RPMI8226 (cell line): ENCODE measurements around the gene HOXB9.

ENCODE experiments used
- DNase-seq: peaks from one replicate; pipeline ENCODE4 v3.0.0-alpha.2; 2015

HOXB9 gene

DNA sequence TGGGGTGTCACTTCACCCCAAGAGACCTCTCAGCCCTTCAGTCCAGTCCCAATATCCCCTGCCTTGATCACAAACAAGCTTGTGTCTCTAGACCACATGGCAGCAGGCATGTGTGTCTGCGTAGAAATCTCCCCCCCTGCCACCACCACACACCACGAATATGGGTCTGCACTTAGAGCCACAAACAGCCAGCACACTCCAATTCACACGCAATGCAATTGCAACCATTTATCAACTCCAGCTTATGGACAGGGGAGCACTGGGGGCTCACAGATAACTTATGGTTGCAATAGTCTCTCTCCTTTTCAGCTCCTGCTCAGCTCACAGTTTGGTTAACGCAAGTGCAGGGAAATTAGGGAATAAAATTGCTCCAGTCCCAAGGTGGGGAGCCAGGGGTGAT is 2.6 kb downstream of the HOXB9 start:
- DNase-seq: no peak

GRCh38 chr17:48622857-48623256 is 3.3 kb downstream of the HOXB9 start:
- no peak for DNase-seq

GRCh38 chr17:48621410-48622392 is 4.5 kb downstream of the HOXB9 start:
- DNase-seq: no peak

DNA sequence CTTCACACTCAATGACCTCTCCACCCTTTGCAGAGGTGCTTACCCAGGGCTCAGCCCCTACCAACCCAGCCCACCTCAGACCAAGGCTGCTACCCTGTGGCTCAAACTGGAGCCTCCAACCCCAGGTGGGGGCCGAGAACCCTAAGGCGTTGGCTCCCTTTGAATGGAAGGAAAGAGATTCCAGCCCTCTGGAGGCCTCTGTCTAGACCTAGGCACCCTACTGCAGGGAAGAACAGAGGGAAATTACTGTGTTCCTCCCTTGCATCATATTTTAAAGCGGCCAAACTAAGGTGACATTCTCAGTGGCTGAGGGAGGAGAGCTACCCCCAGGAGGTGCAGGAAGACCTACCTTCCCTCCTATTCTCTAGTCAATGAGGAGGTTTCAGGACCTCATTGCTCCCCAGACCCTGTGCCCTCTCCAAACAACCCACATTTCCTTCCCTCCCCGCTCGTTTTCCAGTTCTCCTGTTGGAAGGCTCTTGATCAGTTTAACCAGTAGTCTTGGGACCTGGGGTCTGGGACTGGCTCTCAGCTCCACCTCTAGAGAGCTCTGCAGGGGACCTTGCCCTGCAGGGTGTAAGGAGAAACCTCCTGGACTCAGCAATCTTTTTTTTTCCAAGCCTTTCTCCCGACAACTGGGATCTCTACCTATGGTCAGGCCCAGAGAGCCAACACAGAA is 5.6 kb downstream of the HOXB9 start:
- no peak for DNase-seq

- no peak for DNase-seq
Measured at GRCh38 chr17:48619826-48620449, 6.2 kb downstream of the HOXB9 start.

DNA sequence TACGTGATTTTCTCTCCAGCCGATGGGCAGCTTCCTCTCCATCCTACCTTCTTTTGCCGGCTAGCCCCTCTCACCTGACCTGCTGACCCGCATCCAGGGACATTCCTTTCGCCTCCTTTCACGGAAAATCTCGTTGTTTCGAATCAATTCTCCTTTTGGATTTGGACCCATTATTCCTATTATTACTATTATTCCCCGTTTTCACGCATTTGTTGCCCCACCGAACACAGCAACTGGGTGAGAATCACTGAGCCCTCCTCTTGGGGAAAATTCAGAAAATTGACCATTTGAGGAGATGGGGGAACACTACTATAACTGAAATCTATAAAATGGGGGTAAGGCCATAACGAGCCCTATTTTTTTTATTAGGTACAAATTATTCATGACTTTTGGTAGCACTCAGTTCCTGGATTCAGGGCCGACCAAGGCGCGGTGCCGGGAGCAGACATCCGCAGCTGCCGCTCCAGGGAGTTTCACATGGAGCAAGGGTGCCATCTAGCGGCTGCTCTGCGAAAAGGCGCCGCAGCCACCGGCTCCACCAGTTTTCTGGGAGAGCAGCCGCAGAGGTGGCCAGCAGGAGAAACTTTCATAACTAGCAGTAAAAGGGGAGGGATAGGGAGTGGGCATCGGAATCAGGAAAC is 7.8 kb downstream of the HOXB9 start:
- DNase-seq: peak; percentile 82

- DNase-seq: no peak
Measured at GRCh38 chr17:48617471-48618255, 8.5 kb downstream of the HOXB9 start.

DNA sequence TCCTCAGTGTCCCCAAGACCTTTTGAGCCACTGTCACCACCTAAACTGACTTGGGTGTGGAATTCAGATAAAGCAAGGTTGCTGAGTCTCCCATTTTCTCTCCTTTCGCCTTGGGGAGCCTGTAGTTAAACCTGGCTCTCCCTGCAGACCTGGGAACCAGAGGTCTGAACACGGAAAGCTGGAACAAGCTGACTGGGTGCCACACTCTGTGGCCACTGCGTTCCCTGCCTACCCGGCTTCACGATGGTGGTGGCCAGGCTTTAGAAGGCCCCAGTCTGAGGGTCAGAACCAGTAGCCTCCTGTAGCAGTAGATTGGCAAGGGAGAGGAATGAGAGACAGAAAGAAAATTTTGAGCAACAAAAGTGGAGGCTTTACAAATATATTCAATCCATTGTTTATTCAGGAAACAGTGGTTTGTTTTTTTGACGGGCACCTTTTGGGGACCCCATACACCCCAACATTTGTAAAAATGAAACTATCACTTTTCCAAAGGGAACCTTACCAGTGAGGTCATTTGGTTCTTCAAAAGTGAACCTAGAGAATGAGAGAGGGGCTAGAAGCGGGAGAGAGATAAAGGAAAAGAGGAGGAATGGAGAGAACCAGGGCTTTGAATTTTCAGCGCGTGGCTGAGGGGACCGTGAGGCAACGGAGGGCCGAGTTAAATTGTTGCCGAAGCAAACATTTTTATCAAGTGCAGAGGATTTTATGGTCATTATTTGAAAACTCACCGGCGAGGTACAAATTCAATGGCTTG is 9.3 kb downstream of the HOXB9 start:
- no peak for DNase-seq

DNA sequence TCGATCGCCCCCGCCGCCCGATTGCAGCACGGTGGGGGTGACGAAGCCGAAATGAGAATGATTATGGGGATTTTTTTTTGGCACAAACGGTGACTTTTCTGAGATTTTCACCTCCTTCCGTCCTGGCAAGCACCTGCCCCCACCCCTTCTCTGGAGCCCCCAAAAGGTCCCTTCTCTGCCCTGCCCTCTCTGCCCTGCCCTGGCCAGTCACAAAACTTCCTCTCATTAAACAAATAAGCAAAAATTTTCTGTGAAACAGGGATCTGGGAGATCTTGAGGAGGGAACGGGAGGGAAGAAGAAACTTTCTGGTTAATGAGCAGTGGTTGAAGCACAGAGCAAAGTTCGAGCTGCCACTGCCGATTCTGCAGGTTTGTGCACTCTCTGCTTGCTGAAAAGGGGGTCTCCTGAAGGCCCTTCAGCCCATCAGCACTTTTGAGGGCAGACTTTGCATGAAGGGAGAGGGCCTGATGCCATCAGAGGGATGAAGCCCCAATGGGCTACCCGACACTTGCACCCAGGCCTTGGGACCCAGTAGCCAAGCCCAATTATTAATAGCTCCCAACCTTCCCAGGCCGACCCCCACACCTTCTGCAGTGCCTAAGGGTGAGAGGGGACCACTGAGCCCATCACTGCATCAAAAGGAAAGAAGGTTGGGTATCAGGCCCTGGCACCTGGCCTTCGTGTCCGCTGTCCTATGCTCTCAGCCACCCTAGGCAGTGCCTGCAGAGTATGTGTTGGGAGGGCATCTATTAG is 10.0 kb downstream of the HOXB9 start:
- no peak for DNase-seq

DNA sequence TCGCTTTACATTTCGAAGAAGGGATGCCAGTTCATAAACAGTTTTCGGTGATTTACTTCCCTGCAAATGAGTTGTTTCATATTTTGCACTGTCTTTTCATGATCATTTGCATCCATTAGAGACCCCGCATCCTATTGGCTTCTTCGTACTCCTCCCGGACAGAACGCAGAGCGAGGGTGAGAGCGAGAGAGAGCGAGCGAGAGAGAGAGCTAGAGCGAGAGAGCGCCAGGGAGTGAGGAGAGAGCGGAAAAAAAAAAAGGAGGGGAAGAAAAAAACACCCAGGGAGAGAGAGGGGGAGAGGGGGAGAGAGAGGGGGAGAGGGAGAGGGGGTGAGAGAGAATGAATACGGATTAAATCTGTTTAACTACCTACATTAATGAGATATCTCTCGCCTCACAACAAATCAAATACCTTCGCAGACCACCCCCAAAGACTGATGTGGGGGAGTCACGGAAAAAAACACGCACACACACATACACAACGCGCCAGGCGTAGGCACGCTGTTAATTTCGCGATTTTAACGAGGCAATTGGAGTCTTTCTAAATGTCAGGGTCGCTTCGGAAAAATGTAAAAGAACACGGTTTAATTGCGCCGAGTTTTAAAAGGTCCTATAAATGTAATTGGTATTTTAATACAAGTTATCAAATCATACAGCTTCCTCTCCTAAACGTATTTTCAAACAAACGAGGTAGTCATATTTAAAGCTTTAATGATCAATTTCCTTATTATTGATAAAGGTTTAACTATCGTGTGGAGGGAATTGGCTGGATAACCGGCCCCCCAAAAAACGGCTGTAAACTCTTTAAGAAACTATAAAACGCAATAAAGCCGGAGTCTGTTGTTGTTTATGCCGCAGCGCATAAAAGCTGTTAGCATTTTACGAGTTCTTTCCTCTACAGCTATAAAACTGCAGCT is 10.9 kb downstream of the HOXB9 start, which contains the start of gene HOXB8:
HOXB8 (minus strand) TSS at position 246 of the 916 bp plus-strand sequence. CDS start 588 bp downstream, outside the sequence.
- DNase-seq: no peak

DNA sequence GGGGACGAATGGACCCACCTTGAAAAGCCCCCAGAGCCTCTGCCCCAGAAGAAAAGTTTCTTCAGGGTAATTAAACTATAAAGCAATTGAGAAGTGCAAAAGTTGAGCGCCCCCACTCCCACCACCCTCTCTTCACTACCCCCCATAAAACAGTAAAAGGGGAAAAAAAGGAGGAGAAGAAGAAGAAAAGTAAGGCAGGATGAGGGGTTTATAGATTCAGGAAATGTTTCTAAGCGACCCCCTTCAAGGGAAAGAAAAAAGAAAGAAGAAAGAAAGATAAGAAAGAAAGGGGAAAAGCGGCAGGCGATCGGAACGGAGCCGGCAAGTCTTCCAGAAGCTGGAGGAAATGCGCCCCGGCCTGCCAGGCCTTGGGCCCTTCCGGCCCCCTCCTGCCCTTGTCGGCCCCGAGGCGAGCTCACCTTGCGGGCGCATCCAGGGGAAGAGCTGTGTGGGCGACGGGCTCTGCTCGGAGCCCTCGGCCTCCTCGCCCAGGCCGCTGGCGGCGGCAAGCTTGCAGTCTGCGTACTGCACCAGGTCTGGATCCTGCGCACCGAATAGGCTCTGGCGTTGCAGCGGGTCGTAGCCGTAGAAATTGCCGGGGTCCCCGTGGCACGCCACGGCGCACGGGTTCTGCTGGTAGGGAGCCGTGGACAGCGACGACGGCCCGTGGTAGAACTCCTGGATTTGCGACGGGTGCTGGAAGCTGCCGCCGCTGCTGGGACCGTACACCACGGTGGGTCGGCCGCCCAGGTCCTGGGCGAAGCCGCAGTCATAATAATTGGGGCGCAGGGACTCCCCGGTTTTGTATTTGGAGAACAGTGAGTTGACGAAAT is 12.1 kb downstream of the HOXB9 start:
- no peak for DNase-seq

GRCh38 chr17:48612854-48613691 is 13.1 kb downstream of the HOXB9 start:
- DNase-seq: peak; percentile 49

DNA sequence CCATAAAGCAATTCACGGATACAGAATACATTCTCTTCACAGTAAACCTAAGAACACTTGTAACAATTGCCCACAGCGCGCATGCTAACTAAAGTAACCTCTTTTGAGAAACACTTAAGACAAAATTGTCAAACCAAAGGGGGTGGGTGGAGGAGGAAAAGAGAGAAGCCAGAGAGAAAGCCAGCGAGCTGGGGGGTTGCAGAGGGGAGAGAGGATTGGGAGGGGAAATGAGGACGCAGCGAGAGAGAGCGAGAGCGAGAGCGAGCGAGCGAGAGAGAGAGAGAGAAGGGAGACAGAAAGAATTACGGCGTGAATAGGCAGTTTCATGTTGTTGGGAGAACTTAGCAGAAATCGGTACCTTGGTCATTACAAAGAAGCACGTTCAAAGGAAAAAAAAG is 13.7 kb downstream of the HOXB9 start:
- no peak for DNase-seq

DNA sequence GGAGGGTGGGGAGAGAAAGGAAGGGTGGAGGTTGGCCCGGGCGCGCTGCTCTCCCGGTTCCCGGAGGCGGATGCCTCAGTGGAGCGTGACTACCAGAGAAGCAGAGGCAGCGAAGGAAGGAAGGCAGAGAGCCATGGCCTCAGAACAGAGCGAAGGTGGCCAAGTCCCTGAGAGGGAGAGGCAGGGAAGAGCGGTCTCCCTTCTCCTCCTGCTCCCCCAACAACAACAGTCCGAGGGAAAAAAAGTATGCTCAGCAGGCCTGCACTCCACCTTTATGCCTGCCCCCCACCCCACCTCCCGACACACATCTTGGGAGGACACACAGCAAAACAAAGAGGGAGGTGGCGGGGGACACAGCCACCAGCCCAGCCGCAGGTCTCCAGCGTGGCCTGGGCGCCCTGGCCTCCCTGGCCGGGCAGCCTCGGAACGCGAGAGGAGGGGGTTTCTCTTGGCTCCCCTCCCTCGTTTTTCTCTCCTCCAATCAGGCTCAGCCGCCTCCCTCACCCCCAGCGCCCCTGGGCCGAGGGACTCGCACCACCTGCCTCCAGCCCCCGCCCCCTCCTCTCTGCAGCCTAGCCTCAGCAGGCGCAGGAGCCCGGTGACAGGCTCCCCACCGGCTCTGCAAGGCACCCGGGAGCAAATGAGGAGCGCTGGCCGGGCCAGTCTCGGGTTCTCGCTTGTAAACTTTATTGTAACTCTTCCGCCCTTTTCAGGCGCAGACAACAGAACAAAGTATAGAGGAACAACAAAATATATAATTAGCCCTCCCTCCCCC is 14.3 kb downstream of the HOXB9 start:
- DNase-seq: no peak

- DNase-seq: no peak
Measured at GRCh38 chr17:48611213-48611612, 14.9 kb downstream of the HOXB9 start.
